ENCODE measurements around the gene VEZF1. TPM values are rescaled to one million over a fixed set of nuclear protein-coding genes. Genes with fewer than 3 reads are reported as not detected.

VEZF1 gene
- total and polyA plus RNA-seq, 2 of the 4 experiments (the other 2 are of a cell fraction) = 21.1 to 42.1 TPM

DNA sequence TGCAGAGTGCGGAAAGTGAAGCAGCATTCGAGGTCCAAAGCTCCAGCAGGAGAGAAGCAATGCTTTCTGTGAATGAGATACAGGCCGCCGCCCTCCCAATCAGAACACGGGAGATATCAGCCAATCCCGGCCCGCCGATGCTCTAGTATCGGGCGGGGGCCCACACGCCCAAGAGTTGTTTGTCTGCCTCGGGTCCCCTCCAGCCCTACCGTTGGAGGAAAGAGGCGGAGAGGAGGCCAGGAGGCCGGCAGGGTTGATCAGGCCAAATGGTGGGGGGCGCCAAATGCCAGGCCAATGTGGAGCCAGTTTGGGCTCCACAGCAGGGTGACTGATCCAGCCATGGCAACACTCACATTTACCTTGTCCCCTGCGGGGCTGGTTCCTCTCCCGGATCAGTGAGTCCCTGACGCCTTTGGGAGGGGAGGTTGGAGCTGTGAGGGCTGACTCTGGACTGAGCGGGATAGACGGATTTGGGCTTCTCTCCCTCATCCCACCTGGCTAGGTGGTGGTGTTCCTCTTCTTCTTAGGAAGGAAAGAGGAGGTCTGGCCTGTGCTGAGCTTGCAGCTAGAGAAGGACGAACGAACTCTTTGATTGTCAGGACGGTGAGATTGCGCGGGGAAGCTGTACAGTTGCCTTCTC is 22.4 kb downstream of the VEZF1 start:
- no peak overlapping the region for H3K4me2 ChIP-seq (ENCODE audit: low read depth, low read length)
- no peak overlapping the region for H3K27ac ChIP-seq (ENCODE audit: insufficient read depth, low read length)
- no peak overlapping the region for H4K8ac ChIP-seq (ENCODE audit: low read depth in 2 of 2, low read length in 2 of 2)
- no peak overlapping the region for H4K91ac ChIP-seq (ENCODE audit: insufficient read depth, low read depth, low read length)
- H2BK15ac ChIP-seq (ENCODE audit: low read depth, low read length) = no peak overlapping the region
- in situ Hi-C loops (cut with MboI; ENCODE audit: low sequenced_read_pairs) (no loop called here), dilution Hi-C loops (cut with HindIII; ENCODE audit: low sequenced_read_pairs, unreplicated experiment) (no loop called here), intact Hi-C loops (cut with micrococcal nuclease) (no loop called here)
- no peak overlapping the region for H2AK5ac ChIP-seq (ENCODE audit: low read depth, low read length)
- H2AFZ ChIP-seq (replicated peaks; ENCODE audit: low read length, poor library complexity) = no peak overlapping the region
- no peak overlapping the region for H4K5ac ChIP-seq (ENCODE audit: low read depth, low read length)
- no peaks in the 10 kb centered on the region for H3K9me1 ChIP-seq (ENCODE audit: insufficient read depth, low read length)
- no peak overlapping the region for H3K56ac ChIP-seq (ENCODE audit: extremely low read depth, insufficient read depth, low read length)
- ATAC-seq (ENCODE audit: low read depth) = no peak
- TF ChIP-seq SMC3 (IDR thresholded peaks at IDR 0.05; ENCODE audit: low read depth, low read length) (no peak), NFE2L2 (IDR thresholded peaks at IDR 0.05; ENCODE audit: low read depth, low read length) (no peak), MAZ (IDR thresholded peaks at IDR 0.05; ENCODE audit: borderline replicate concordance, low read depth, low read length) (no peak), BHLHE40 (IDR thresholded peaks at IDR 0.05; ENCODE audit: low read depth, low read length) (no peak), CHD1 (IDR thresholded peaks at IDR 0.05; ENCODE audit: low read depth, low read length) (no peak), MXI1 (IDR thresholded peaks at IDR 0.05; ENCODE audit: borderline replicate concordance, low read depth, low read length) (no peak), MAFK (IDR thresholded peaks at IDR 0.05; ENCODE audit: low read depth, low read length) (no peak), RFX5 (IDR thresholded peaks at IDR 0.05; ENCODE audit: low read depth, low read length) (no peak), ELK1 (IDR thresholded peaks at IDR 0.05; ENCODE audit: borderline replicate concordance, low read depth, low read length) (no peak), POLR2A (IDR thresholded peaks at IDR 0.05; ENCODE audit: low read depth, low read length) (no peak), RAD21 (IDR thresholded peaks at IDR 0.05; ENCODE audit: low read length) (no peak), FOS (IDR thresholded peaks at IDR 0.05; ENCODE audit: low read depth, low read length) (no peak), RCOR1 (IDR thresholded peaks at IDR 0.05; ENCODE audit: insufficient replicate concordance, low read length) (no peak), CEBPB (IDR thresholded peaks at IDR 0.05; ENCODE audit: low read depth, low read length) (no peak)
- TF ChIP-seq, protein P1, sequence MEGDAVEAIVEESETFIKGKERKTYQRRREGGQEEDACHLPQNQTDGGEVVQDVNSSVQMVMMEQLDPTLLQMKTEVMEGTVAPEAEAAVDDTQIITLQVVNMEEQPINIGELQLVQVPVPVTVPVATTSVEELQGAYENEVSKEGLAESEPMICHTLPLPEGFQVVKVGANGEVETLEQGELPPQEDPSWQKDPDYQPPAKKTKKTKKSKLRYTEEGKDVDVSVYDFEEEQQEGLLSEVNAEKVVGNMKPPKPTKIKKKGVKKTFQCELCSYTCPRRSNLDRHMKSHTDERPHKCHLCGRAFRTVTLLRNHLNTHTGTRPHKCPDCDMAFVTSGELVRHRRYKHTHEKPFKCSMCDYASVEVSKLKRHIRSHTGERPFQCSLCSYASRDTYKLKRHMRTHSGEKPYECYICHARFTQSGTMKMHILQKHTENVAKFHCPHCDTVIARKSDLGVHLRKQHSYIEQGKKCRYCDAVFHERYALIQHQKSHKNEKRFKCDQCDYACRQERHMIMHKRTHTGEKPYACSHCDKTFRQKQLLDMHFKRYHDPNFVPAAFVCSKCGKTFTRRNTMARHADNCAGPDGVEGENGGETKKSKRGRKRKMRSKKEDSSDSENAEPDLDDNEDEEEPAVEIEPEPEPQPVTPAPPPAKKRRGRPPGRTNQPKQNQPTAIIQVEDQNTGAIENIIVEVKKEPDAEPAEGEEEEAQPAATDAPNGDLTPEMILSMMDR (conservative IDR thresholded peaks at IDR 0.05; ENCODE audit: low read depth, low read length) = no peak
- TF ChIP-seq, protein P2, sequence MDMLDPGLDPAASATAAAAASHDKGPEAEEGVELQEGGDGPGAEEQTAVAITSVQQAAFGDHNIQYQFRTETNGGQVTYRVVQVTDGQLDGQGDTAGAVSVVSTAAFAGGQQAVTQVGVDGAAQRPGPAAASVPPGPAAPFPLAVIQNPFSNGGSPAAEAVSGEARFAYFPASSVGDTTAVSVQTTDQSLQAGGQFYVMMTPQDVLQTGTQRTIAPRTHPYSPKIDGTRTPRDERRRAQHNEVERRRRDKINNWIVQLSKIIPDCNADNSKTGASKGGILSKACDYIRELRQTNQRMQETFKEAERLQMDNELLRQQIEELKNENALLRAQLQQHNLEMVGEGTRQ (IDR thresholded peaks at IDR 0.05; ENCODE audit: low read depth, low read length) = no peak
- no TSS peak for BruUV-seq (replicated peaks)
- no peak overlapping the region for H2AK9ac ChIP-seq (replicated peaks; ENCODE audit: low read depth, low read length, poor library complexity)
- H3K4ac ChIP-seq (ENCODE audit: low read depth, low read length) = no peak overlapping the region
- ChIA-PET CTCF (no interaction called here), POLR2A (ENCODE audit: unreplicated experiment) (no interaction called here)
- H3K4me3 ChIP-seq (ENCODE audit: insufficient read depth, low read depth, low read length) = no peak overlapping the region
- H2BK20ac ChIP-seq (ENCODE audit: low read depth, low read length) = no peak overlapping the region
- no peaks in the 10 kb centered on the region for H3K36me3 ChIP-seq (ENCODE audit: control insufficient read depth, insufficient read depth, low read length)
- H3K27me3 ChIP-seq (ENCODE audit: control insufficient read depth, insufficient read depth, low read length) = no peaks in the 10 kb centered on the region
- no peak overlapping the region for H3K14ac ChIP-seq (replicated peaks; ENCODE audit: low read depth, low read length)
- no peak overlapping the region for H2BK120ac ChIP-seq (ENCODE audit: low read depth, low read length)
- H3K4me1 ChIP-seq (ENCODE audit: control insufficient read depth, insufficient read depth, low read length) = no peaks in the 10 kb centered on the region
- no peaks in the 10 kb centered on the region for H3K79me1 ChIP-seq (ENCODE audit: low read depth in 1 of 2, low read length in 2 of 2)
- H4K20me1 ChIP-seq (ENCODE audit: insufficient read depth, low read length) = no peaks in the 10 kb centered on the region
- H3K23ac ChIP-seq (ENCODE audit: low read depth, low read length) = no peak overlapping the region
- H2BK5ac ChIP-seq (ENCODE audit: low read depth, low read length, poor library complexity, severe bottlenecking) = no peak overlapping the region
- no peak overlapping the region for H3K18ac ChIP-seq (ENCODE audit: low read depth, low read length)
- DNase-seq = no peak
- H3K9me3 ChIP-seq (ENCODE audit: control insufficient read depth, insufficient read depth, low read length) = no peaks in the 10 kb centered on the region
- WGBS, 2 experiments (ENCODE audit: extremely low coverage in 2 of 2, insufficient read length in 1 of 2) = 72% methylated on average over 11 of the region's 26 CpGs; no CpG with 5 or more reads in 1 of the 2 experiments
- no peak overlapping the region for H3K9ac ChIP-seq (ENCODE audit: low read depth, low read length)
